Measurements from ENCODE around the gene ANO8.
"Not testable (repeated sequence)": the region's sequence is repeated elsewhere in the genome, so short reads cannot be mapped to it uniquely, and the experiment has no call there.

Gene ANO8

GRCh38 chr19:17292301-17293074 lies 42.2 kb downstream of the ANO8 start:
- peak; percentile 97 for DNase-seq (ENCODE audit: low spot score)

GRCh38 chr19:17289489-17289888 lies 45.2 kb downstream of the ANO8 start:
- DNase-seq (ENCODE audit: low spot score) = peak; percentile 99

- DNase-seq (ENCODE audit: low spot score) = no peak
These were observed 47.9 kb downstream of the ANO8 start for GRCh38 chr19:17286752-17287151.

GRCh38 chr19:17286263-17286662 lies 48.4 kb downstream of the ANO8 start:
- DNase-seq (ENCODE audit: low spot score) = no peak

- DNase-seq (ENCODE audit: low spot score) = no peak
These were observed 49.1 kb downstream of the ANO8 start for GRCh38 chr19:17285415-17286135.

- DNase-seq (ENCODE audit: low spot score) = no peak
These were observed 51.1 kb downstream of the ANO8 start for GRCh38 chr19:17283504-17283996.

GRCh38 chr19:17282488-17283125 lies 52.0 kb downstream of the ANO8 start:
- DNase-seq (ENCODE audit: low spot score) = peak; percentile 87

GRCh38 chr19:17281391-17282304 lies 53.0 kb downstream of the ANO8 start, which contains the start of gene ANKLE1:
Gene ANKLE1 (plus strand): TSS chr19:17281901. CDS start chr19:17281921, 20 bp downstream.
- DNase-seq (ENCODE audit: low spot score) = peak; percentile 74

GRCh38 chr19:17279436-17279835 lies 55.2 kb downstream of the ANO8 start:
- no peak for DNase-seq (ENCODE audit: low spot score)

GRCh38 chr19:17275441-17276175 lies 59.0 kb downstream of the ANO8 start:
- no peak for DNase-seq (ENCODE audit: low spot score)

- not testable (repeated sequence) for DNase-seq (ENCODE audit: low spot score)
These were observed 59.8 kb downstream of the ANO8 start for GRCh38 chr19:17274892-17275291.

Data from hepatic stellate cell (primary cell).